Glutamatergic neuron (in vitro differentiated cells): ENCODE results near the gene SLC12A8. TPM values are rescaled to one million over a fixed set of nuclear protein-coding genes. Genes with fewer than 3 reads are reported as not detected.

Source experiments
- DNase-seq: peaks from one replicate; pipeline ENCODE4 v3.0.0; 2022
- H3K27ac Mint-ChIP-seq: one replicate; pipeline ENCODE4 v1.8.0; 2020; ENCODE audit warnings: mild to moderate bottlenecking, mixed read lengths, inconsistent platforms; ENCODE audit not compliant: unreplicated experiment
- H3K27me3 Mint-ChIP-seq: one replicate; pipeline ENCODE4 v1.8.0; 2020; ENCODE audit warnings: mild to moderate bottlenecking, moderate library complexity, mixed read lengths, inconsistent platforms; ENCODE audit not compliant: unreplicated experiment
- H3K36me3 Mint-ChIP-seq: one replicate; pipeline ENCODE4 v1.8.0; 2020; ENCODE audit warnings: mild to moderate bottlenecking, mixed read lengths, inconsistent platforms; ENCODE audit not compliant: unreplicated experiment
- H3K4me1 Mint-ChIP-seq: one replicate; pipeline ENCODE4 v1.8.0; 2020; ENCODE audit warnings: mild to moderate bottlenecking, low read depth, mixed read lengths, inconsistent platforms; ENCODE audit not compliant: unreplicated experiment
- H3K4me3 Mint-ChIP-seq: one replicate; pipeline ENCODE4 v1.8.0; 2020; ENCODE audit warnings: mild to moderate bottlenecking, mixed read lengths, inconsistent platforms; ENCODE audit not compliant: unreplicated experiment
- H3K9me3 Mint-ChIP-seq: one replicate; pipeline ENCODE4 v1.8.0; 2020; ENCODE audit warnings: mild to moderate bottlenecking, moderate library complexity, mixed read lengths, inconsistent platforms; ENCODE audit not compliant: unreplicated experiment
- CTCF ChIP-seq: fragments of 200-600 bp; sonication (generic); IDR thresholded peaks from one replicate; pipeline ENCODE4 v1.5.0; 2021; ENCODE audit not compliant: partially characterized antibody, unreplicated experiment
- total RNA-seq: library from RNA; stranded (reverse); fragmentation: NEBNext Ultra II Directional; extraction: Animal tissue kit (Norgen Biotek cat#: 25700); gene quantifications from one replicate; pipeline ENCODE4 v1.2.1, GENCODE V29; 2021; ENCODE audit not compliant: unreplicated experiment

SLC12A8 gene
- total RNA-seq, 1 donor from 2014 or later = 2.4 TPM

- H3K4me3 Mint-ChIP-seq = no peak overlapping the region
- H3K27me3 Mint-ChIP-seq = no peaks in the 10 kb centered on the region
- no peak overlapping the region for H3K27ac Mint-ChIP-seq
- no peaks in the 10 kb centered on the region for H3K36me3 Mint-ChIP-seq
- peak; percentile 40 for TF ChIP-seq CTCF
- peak; percentile 47 for DNase-seq
- peaks cover 4% of the 10 kb centered on the region for H3K4me1 Mint-ChIP-seq
- peaks cover 1% of the 10 kb centered on the region for H3K9me3 Mint-ChIP-seq
Measured at GRCh38 chr3:125075738-125076137, 136.8 kb downstream of the SLC12A8 start.

- Mint-ChIP-seq H3K4me1 (peaks cover 4% of the 10 kb centered on the region), H3K27me3 (no peaks in the 10 kb centered on the region), H3K4me3 (no peak overlapping the region), H3K9me3 (no peaks in the 10 kb centered on the region), H3K27ac (no peak overlapping the region), H3K36me3 (no peaks in the 10 kb centered on the region)
- DNase-seq = no peak
- TF ChIP-seq CTCF = no peak
Measured at GRCh38 chr3:125073390-125073905, 139.1 kb downstream of the SLC12A8 start.

GRCh38 chr3:125072749-125073389 lies 139.7 kb downstream of the SLC12A8 start:
- H3K27me3 Mint-ChIP-seq = no peaks in the 10 kb centered on the region
- no peaks in the 10 kb centered on the region for H3K36me3 Mint-ChIP-seq
- no peak for DNase-seq
- no peaks in the 10 kb centered on the region for H3K9me3 Mint-ChIP-seq
- TF ChIP-seq CTCF = no peak
- H3K4me1 Mint-ChIP-seq = peaks cover 4% of the 10 kb centered on the region
- H3K4me3 Mint-ChIP-seq = no peak overlapping the region
- no peak overlapping the region for H3K27ac Mint-ChIP-seq

GRCh38 chr3:125072301-125072700 lies 140.2 kb downstream of the SLC12A8 start:
- TF ChIP-seq CTCF = no peak
- Mint-ChIP-seq H3K4me1 (peaks cover 4% of the 10 kb centered on the region), H3K36me3 (no peaks in the 10 kb centered on the region), H3K9me3 (no peaks in the 10 kb centered on the region), H3K27me3 (no peaks in the 10 kb centered on the region), H3K27ac (no peak overlapping the region), H3K4me3 (no peak overlapping the region)
- no peak for DNase-seq

- Mint-ChIP-seq H3K4me3 (no peak overlapping the region), H3K36me3 (no peaks in the 10 kb centered on the region), H3K27ac (no peak overlapping the region), H3K27me3 (peaks cover 2% of the 10 kb centered on the region), H3K9me3 (peaks cover 2% of the 10 kb centered on the region), H3K4me1 (no peaks in the 10 kb centered on the region)
- no peak for TF ChIP-seq CTCF
- DNase-seq = no peak
Measured at GRCh38 chr3:125069968-125070745, 142.4 kb downstream of the SLC12A8 start.
